Mesothelial cell of epicardium (in vitro differentiated cells): ENCODE measurements around the gene KCNQ1OT1. TPM values are rescaled to one million over a fixed set of nuclear protein-coding genes. Genes with fewer than 3 reads are reported as not detected.
A peak's percentile ranks its signal among the peaks of the same experiment; 100 is the strongest.
"Not testable (repeated sequence)": the region's sequence is repeated elsewhere in the genome, so short reads cannot be mapped to it uniquely, and the experiment has no call there.

Source experiments
- DNase-seq, 2 experiments: peaks; one replicate each; pipeline ENCODE4 v3.0.0; 2021; ENCODE audit warnings: low spot score in 2 of 2; ENCODE audit not compliant: unreplicated experiment in 2 of 2
- H3K27ac Mint-ChIP-seq: 2 replicates; pipeline ENCODE4 v1.8.0; 2021; ENCODE audit warnings: mixed read lengths
- H3K27me3 Mint-ChIP-seq: 2 replicates; pipeline ENCODE4 v1.8.0; 2021; ENCODE audit warnings: low read depth, mixed read lengths
- H3K36me3 Mint-ChIP-seq: 2 replicates; pipeline ENCODE4 v1.8.0; 2021; ENCODE audit warnings: mixed read lengths
- H3K4me1 Mint-ChIP-seq: 2 replicates; pipeline ENCODE4 v1.8.0; 2021; ENCODE audit warnings: mixed read lengths
- H3K4me3 Mint-ChIP-seq: 2 replicates; pipeline ENCODE4 v1.8.0; 2021; ENCODE audit warnings: mild to moderate bottlenecking, moderate library complexity, mixed read lengths
- H3K9me3 Mint-ChIP-seq: 2 replicates; pipeline ENCODE4 v1.8.0; 2021; ENCODE audit warnings: mixed read lengths
- total RNA-seq: library from RNA; stranded (reverse); gene quantifications from 3 replicates; pipeline ENCODE4 v1.2.1, GENCODE V29; 2021
- TF ChIP-seq, protein P1 (sequence below): fragments of 200-600 bp; sonication (generic); IDR thresholded peaks from one replicate; pipeline ENCODE4 v1.5.0; 2021; ENCODE audit warnings: antibody characterized with exemption; ENCODE audit not compliant: unreplicated experiment

Gene KCNQ1OT1
- total RNA-seq, 1 donor from 2014 or later = 35.1 TPM

- Mint-ChIP-seq H3K27me3 (no peaks in the 10 kb centered on the region), H3K9me3 (peaks cover 80% of the 10 kb centered on the region), H3K27ac (no peak overlapping the region), H3K4me3 (no peak overlapping the region), H3K36me3 (peaks cover 79% of the 10 kb centered on the region), H3K4me1 (no peaks in the 10 kb centered on the region)
- TF ChIP-seq, protein P1, sequence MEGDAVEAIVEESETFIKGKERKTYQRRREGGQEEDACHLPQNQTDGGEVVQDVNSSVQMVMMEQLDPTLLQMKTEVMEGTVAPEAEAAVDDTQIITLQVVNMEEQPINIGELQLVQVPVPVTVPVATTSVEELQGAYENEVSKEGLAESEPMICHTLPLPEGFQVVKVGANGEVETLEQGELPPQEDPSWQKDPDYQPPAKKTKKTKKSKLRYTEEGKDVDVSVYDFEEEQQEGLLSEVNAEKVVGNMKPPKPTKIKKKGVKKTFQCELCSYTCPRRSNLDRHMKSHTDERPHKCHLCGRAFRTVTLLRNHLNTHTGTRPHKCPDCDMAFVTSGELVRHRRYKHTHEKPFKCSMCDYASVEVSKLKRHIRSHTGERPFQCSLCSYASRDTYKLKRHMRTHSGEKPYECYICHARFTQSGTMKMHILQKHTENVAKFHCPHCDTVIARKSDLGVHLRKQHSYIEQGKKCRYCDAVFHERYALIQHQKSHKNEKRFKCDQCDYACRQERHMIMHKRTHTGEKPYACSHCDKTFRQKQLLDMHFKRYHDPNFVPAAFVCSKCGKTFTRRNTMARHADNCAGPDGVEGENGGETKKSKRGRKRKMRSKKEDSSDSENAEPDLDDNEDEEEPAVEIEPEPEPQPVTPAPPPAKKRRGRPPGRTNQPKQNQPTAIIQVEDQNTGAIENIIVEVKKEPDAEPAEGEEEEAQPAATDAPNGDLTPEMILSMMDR = no peak
- no peak for DNase-seq
Measured at GRCh38 chr11:2644844-2645778, 54.7 kb downstream of the KCNQ1OT1 start.

- H3K4me3 Mint-ChIP-seq = no peak overlapping the region
- TF ChIP-seq, protein P1 = no peak
- H3K27me3 Mint-ChIP-seq = no peaks in the 10 kb centered on the region
- H3K27ac Mint-ChIP-seq = peak overlapping the region; percentile 20
- peaks cover 76% of the 10 kb centered on the region for H3K9me3 Mint-ChIP-seq
- no peaks in the 10 kb centered on the region for H3K4me1 Mint-ChIP-seq
- no peak for DNase-seq
- H3K36me3 Mint-ChIP-seq = peaks cover 70% of the 10 kb centered on the region
Measured at GRCh38 chr11:2643746-2644145, 56.0 kb downstream of the KCNQ1OT1 start.

DNA sequence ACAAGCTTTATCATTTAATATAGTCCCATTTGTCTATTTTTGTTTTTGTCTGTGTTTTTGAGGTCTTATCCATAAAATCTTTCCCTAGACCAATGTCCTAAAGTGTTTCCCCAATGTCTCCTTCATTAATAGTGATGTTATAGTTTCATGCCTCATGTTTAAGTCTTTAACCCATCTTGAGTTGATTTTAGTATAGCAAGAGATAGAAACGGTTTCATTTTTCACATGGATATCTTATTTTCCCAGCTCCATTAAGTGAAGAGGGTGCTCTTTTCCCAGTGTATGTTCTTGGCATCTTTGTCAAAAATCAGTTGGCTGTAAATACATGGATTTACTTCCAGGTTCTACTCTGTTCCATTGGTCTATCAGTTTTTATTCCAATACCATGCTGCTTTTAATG lies 58.2 kb downstream of the KCNQ1OT1 start:
- TF ChIP-seq, protein P1 = no peak

DNA sequence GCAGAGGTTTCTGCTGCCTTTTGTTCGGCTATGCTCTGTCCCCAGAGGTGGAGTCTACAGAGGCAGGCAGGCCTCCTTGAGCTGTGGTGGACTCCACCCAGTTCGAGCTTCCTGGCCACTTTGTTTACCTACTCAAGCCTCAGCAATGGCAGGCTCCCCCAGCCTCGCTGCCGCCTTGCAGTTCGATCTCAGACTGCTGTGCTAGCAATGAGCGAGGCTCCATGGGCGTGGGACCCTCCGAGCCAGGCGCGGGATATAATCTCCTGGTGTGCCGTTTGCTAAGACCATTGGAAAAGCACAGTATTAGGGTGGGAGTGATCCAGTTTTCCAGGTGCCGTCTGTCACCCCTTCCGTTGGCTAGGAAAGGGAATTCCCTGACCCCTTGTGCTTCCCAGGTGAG lies 60.0 kb downstream of the KCNQ1OT1 start:
- not testable (repeated sequence) for H3K27ac Mint-ChIP-seq, H3K27me3 Mint-ChIP-seq, H3K4me3 Mint-ChIP-seq, H3K4me1 Mint-ChIP-seq, DNase-seq
- Mint-ChIP-seq H3K9me3 (peaks cover 70% of the 10 kb centered on the region), H3K36me3 (peaks cover 46% of the 10 kb centered on the region)

More for the DNA sequence above, 58.2 kb downstream of the KCNQ1OT1 start:
- Mint-ChIP-seq H3K4me3 (no peak overlapping the region), H3K4me1 (no peaks in the 10 kb centered on the region), H3K27me3 (no peaks in the 10 kb centered on the region), H3K27ac (no peak overlapping the region), H3K36me3 (peaks cover 59% of the 10 kb centered on the region), H3K9me3 (peaks cover 76% of the 10 kb centered on the region)
- no peak for DNase-seq

DNA sequence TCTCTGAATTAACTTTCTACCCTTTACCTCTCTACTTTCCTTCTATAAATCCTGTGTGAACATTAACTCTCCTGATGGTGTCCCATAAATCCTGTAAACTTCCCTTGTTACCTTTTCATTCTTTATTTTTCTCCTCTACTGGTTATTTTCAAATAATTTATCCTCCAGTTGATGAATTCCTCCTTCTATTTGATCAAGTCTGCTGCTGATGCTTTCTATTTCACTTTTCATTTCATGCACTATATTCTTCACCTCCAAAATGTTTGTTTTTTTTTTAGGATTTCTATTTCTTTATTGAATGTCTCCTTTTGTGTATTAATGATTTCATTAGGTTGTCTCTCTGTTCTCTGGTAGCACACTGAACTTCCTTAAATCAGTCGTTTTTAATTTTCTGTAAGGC lies 68.6 kb downstream of the KCNQ1OT1 start:
- no peak for DNase-seq
- TF ChIP-seq, protein P1 = no peak
- peaks cover 3% of the 10 kb centered on the region for H3K27me3 Mint-ChIP-seq
- H3K27ac Mint-ChIP-seq = peak overlapping the region; percentile 47
- peaks cover 36% of the 10 kb centered on the region for H3K36me3 Mint-ChIP-seq
- peaks cover 67% of the 10 kb centered on the region for H3K9me3 Mint-ChIP-seq
- no peaks in the 10 kb centered on the region for H3K4me1 Mint-ChIP-seq
- H3K4me3 Mint-ChIP-seq = no peak overlapping the region

GRCh38 chr11:2630679-2631078 lies 69.1 kb downstream of the KCNQ1OT1 start:
- H3K9me3 Mint-ChIP-seq = peaks cover 70% of the 10 kb centered on the region

More at GRCh38 chr11:2630679-2631078, 69.1 kb downstream of the KCNQ1OT1 start:
- no peak overlapping the region for H3K4me3 Mint-ChIP-seq
- peaks cover 5% of the 10 kb centered on the region for H3K27me3 Mint-ChIP-seq
- no peaks in the 10 kb centered on the region for H3K4me1 Mint-ChIP-seq
- TF ChIP-seq, protein P1 = no peak
- peaks cover 36% of the 10 kb centered on the region for H3K36me3 Mint-ChIP-seq
- H3K27ac Mint-ChIP-seq = no peak overlapping the region
- DNase-seq = no peak
